Panc1 (cell line): ENCODE data around the gene MBTD1. TPM values are rescaled to one million over a fixed set of nuclear protein-coding genes. Genes with fewer than 3 reads are reported as not detected.

Experiments
- ATAC-seq: fragments of 200-7000 bp; cut with Tn5 transposase; 2 replicates; pipeline ENCODE4 v1.9.1; 2020; ENCODE audit warnings: mild to moderate bottlenecking, moderate library complexity
- BruUV-seq: library from RNA; stranded (reverse); fragments of 400-500 nt; replicated peaks from 2 replicates; lab custom pipeline; 2021; lab: Mats Ljungman, UMichigan
- CTCF ChIA-PET: fragments of 300-600 bp; sonication (Branson Sonifier 250); formaldehyde crosslinking; loops from one replicate; lab custom pipeline; 2022; ENCODE audit warnings: antibody characterized with exemption; lab: Charles Lee
- POLR2A ChIA-PET: fragments of 300-600 bp; sonication (Branson Sonifier 250); formaldehyde crosslinking; loops from one replicate; lab custom pipeline; 2022; ENCODE audit warnings: antibody characterized with exemption; lab: Charles Lee
- DNase-seq: peaks from one replicate; pipeline ENCODE4 v3.0.0-alpha.2; 2010; ENCODE audit warnings: low read depth, low spot score
- H3K27ac ChIP-seq: 2 replicates; pipeline ENCODE4 v1.5.1; 2011; ENCODE audit warnings: mild to moderate bottlenecking, low read length, inconsistent platforms
- H3K27me3 ChIP-seq: fragments of 200-500 bp; sonication (Bioruptor generic); 2 replicates; pipeline ENCODE4 v1.6.0; 2014; ENCODE audit warnings: low read length, inconsistent platforms; ENCODE audit not compliant: control insufficient read depth, insufficient read depth
- H3K36me3 ChIP-seq: fragments of 200-500 bp; sonication (Bioruptor generic); 2 replicates; pipeline ENCODE4 v1.5.1; 2014; ENCODE audit warnings: inconsistent platforms, mild to moderate bottlenecking, low read length, moderate library complexity; ENCODE audit not compliant: control insufficient read depth, insufficient read depth
- H3K4me1 ChIP-seq: 2 replicates; pipeline ENCODE4 v1.5.1; 2011; ENCODE audit warnings: inconsistent platforms, mild to moderate bottlenecking, low read length, moderate library complexity; ENCODE audit not compliant: control insufficient read depth, insufficient read depth
- H3K4me3 ChIP-seq, 2 experiments: 2 replicates each; pipeline ENCODE4 v1.5.1; 2011 to 2012; ENCODE audit warnings: low read depth in 2 of 2, low read length in 2 of 2, mild to moderate bottlenecking in 2 of 2, inconsistent platforms in 1 of 2, moderate library complexity in 1 of 2
- H3K9me3 ChIP-seq: fragments of 200-500 bp; sonication (Bioruptor generic); 2 replicates; pipeline ENCODE4 v1.5.1; 2014; ENCODE audit warnings: low read depth, mild to moderate bottlenecking, inconsistent platforms, low read length, moderate library complexity; ENCODE audit not compliant: control insufficient read depth, insufficient read depth
- CTCF ChIP-seq: fragments of 450-650 bp; IDR thresholded peaks from 2 replicates; pipeline ENCODE4 v1.5.1; 2017; ENCODE audit warnings: mild to moderate bottlenecking
- POLR2AphosphoS5 ChIP-seq: IDR thresholded peaks from 2 replicates; pipeline ENCODE4 v1.6.1; 2012; ENCODE audit warnings: mild to moderate bottlenecking, low read depth, low read length, moderate library complexity
- REST ChIP-seq, 2 experiments: IDR thresholded peaks; 2 replicates each; pipeline ENCODE4 v1.6.1; 2011 to 2012; ENCODE audit warnings: low read depth in 2 of 2, control low read depth in 1 of 2, low read length in 1 of 2, mild to moderate bottlenecking in 1 of 2, moderate library complexity in 1 of 2; ENCODE audit not compliant: insufficient read depth in 1 of 2
- SIN3A ChIP-seq: IDR thresholded peaks from 2 replicates; pipeline ENCODE4 v1.6.1; 2012; ENCODE audit warnings: low read depth, mild to moderate bottlenecking, low read length, moderate library complexity, borderline replicate concordance; ENCODE audit not compliant: insufficient read depth
- TCF7L2 ChIP-seq: IDR thresholded peaks from 2 replicates; pipeline ENCODE4 v1.6.1; 2011; ENCODE audit warnings: mild to moderate bottlenecking, low read depth, low read length, inconsistent platforms
- in situ Hi-C: cut with HindIII; loops from 2 replicates; pipeline ENCODE4 v1.10.0; 2016; ENCODE audit warnings: low sequenced_read_pairs, low pct_unique_long_range_greater_than_20kb
- intact Hi-C: fragments of 100-400 bp; cut with micrococcal nuclease; formaldehyde crosslinking; loops from one replicate; pipeline ENCODE4 v1.10.0; 2022; ENCODE audit not compliant: unreplicated experiment
- total RNA-seq: library from RNA; stranded (reverse); gene quantifications from one replicate; pipeline ENCODE4 v1.2.1, GENCODE V29; 2021; ENCODE audit not compliant: unreplicated experiment

Gene MBTD1
- total RNA-seq, 1 experiment from 2014 or later, result 16.6 TPM

- no peaks in the 10 kb centered on the region for H3K9me3 ChIP-seq
- BruUV-seq, result TSS peak; percentile 76
- ATAC-seq (peak; percentile 43), DNase-seq (no peak)
- POLR2A ChIA-PET, result interaction anchor here (0.5 to 1.5 kb wide), 2 partner anchors 12 to 32 kb away, joined by 5 to 14 read pairs; partner anchors contain the start of gene SPAG9
- intact Hi-C loops (loop anchor here (1.0 to 10.0 kb wide), 3 partner anchors 33 to 298 kb away; no protein-coding TSS in a partner anchor), in situ Hi-C loops (no loop called here)
- TF ChIP-seq POLR2AphosphoS5, result no peak
- TF ChIP-seq CTCF, result no peak
- TF ChIP-seq SIN3A, result no peak
- TF ChIP-seq REST (IDR thresholded peaks at IDR 0.05; ENCODE audit: insufficient read depth in 1 of 2, low read depth in 2 of 2, low read length in 1 of 2), result no peak
- no peak for TF ChIP-seq TCF7L2
- H3K4me3 ChIP-seq, result peak overlapping the region; percentile 91 to 99
- H3K27me3 ChIP-seq, result no peaks in the 10 kb centered on the region
- CTCF ChIA-PET, result interaction anchor here (0.7 to 2.3 kb wide), 5 partner anchors 9 to 154 kb away, joined by 3 to 18 read pairs (median 3); partner anchors contain the start of gene SPAG9
- H3K36me3 ChIP-seq, result peaks cover 26% of the 10 kb centered on the region
- peak overlapping the region; percentile 97 for H3K27ac ChIP-seq
- peaks cover 11% of the 10 kb centered on the region; the same call in 1 of the 2 replicates for H3K4me1 ChIP-seq
Measured at GRCh38 chr17:51152766-51153209, 107.1 kb downstream of the MBTD1 start.

GRCh38 chr17:51150932-51151331 is 108.9 kb downstream of the MBTD1 start:
- Histone ChIP-seq H3K36me3 (peaks cover 19% of the 10 kb centered on the region), H3K4me1 (peaks cover 11% of the 10 kb centered on the region; the same call in 1 of the 2 replicates), H3K27ac (0 out of 2 replicates have a peak overlapping the region, but pooled peaks have one; percentile 15), H3K27me3 (no peaks in the 10 kb centered on the region), H3K9me3 (no peaks in the 10 kb centered on the region), H3K4me3 (no peak overlapping the region)
- BruUV-seq, result no TSS peak
- ChIA-PET CTCF (no interaction called here), POLR2A (no interaction called here)
- ATAC-seq (no peak), DNase-seq (no peak)
- intact Hi-C loops, result loop anchor here (10.0 kb wide), 1 partner anchor 296 kb away; no protein-coding TSS in a partner anchor
- TF ChIP-seq POLR2AphosphoS5 (no peak), SIN3A (no peak), CTCF (no peak), TCF7L2 (no peak), REST (IDR thresholded peaks at IDR 0.05; ENCODE audit: insufficient read depth in 1 of 2, low read depth in 2 of 2, low read length in 1 of 2) (no peak)
- in situ Hi-C loops, result no loop called here
